ENCODE measurements around the gene OSBPL2.

Gene OSBPL2

DNA sequence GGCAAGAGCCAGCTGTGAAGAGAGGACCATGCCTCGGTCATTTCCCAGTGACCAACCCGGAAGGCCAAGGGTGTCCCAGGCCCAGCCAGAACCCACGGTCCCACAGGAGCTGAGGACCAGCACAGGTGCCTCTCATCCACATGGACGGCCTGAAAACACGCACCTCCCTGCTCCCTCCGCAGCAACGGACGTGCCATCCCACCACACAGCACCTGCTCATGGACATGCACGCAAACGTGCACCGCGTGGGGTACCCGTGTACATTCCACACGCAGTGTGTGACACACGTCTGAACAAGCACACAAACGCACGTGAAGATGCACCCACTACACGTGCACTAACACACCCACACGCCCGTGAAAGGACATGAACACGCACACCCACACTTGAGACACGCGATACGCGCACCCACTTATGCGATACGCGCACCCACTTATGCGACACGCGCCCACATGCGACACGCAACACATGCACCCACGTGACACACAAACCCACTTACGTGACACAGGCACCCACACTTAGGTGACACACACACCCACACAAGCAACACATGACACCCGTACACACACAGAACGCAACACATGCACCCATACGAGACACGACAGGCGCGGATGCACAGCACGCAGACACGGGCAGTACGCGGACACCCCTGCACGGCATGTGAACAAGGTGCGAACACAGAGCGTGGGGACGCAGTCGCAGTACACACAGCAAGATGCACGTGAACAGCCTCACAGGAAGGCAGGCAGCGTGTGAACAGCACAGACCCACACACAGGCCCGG, 98.6 kb downstream of the OSBPL2 start:
- no peak overlapping the region for H3K4me3 ChIP-seq (ENCODE audit: low read length in 2 of 2)
- no peaks in the 10 kb centered on the region for H3K4me1 ChIP-seq (ENCODE audit: control insufficient read depth, insufficient read depth, low read length)
- H3K9me3 ChIP-seq (ENCODE audit: control insufficient read depth in 2 of 2, low read length in 2 of 2) = no peaks in the 10 kb centered on the region
- H3K36me3 ChIP-seq (ENCODE audit: control insufficient read depth in 2 of 2, insufficient read depth in 2 of 2, low read length in 2 of 2) = peaks cover 56 to 66% of the 10 kb centered on the region in 2 donors
- no peak overlapping the region for H3K9ac ChIP-seq (ENCODE audit: low read length in 2 of 2)
- no peaks in the 10 kb centered on the region for H3K27me3 ChIP-seq (ENCODE audit: control insufficient read depth in 1 of 2, insufficient read depth in 2 of 2, low read length in 2 of 2)
- H3K27ac ChIP-seq (ENCODE audit: low read length) = peak overlapping the region; percentile 37

DNA sequence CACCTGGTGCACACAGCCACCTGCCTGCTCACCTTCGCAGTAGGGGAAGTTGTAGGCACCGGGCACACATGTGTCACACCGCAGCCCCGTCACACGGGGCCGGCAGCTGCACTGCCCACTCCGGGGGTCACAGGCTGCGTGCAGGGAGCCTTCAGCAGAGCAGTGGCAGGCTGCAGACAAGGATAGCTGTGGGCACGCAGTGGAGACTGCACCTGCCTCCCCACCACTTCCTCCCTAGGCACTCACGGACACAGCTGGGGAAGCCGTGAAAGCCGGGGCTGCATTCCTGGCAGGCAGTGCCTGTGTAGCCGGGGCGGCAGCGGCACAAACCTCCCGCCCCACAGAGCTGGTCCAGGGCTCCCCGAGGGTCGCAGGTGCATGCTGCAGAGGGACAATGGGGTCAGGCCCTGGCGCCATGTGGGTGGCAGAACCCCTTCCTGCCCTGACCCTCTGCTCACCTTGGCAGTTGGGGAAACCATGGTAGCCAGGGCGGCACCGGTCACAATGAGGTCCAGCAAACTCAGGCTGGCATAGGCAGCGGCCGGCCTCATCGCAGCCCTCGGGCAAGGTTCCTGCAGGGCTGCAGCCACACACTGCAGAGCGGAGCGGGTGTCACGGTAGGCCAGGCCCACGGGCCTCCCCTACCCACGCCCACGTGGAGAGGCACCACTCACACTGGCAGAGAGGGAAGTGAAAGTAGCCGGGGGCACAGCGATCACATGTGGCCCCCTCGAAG, 99.4 kb downstream of the OSBPL2 start:
- Histone ChIP-seq H3K27me3 (ENCODE audit: control insufficient read depth in 1 of 2, insufficient read depth in 2 of 2, low read length in 2 of 2) (no peaks in the 10 kb centered on the region), H3K4me3 (ENCODE audit: low read length in 2 of 2) (no peak overlapping the region), H3K4me1 (ENCODE audit: control insufficient read depth, insufficient read depth, low read length) (no peaks in the 10 kb centered on the region), H3K36me3 (ENCODE audit: control insufficient read depth in 2 of 2, insufficient read depth in 2 of 2, low read length in 2 of 2) (peaks cover 52 to 60% of the 10 kb centered on the region in 2 donors), H3K9ac (ENCODE audit: low read length in 2 of 2) (no peak overlapping the region), H3K9me3 (ENCODE audit: control insufficient read depth in 2 of 2, low read length in 2 of 2) (no peaks in the 10 kb centered on the region), H3K27ac (ENCODE audit: low read length) (peak overlapping the region; percentile 37)

- Histone ChIP-seq H3K27ac (ENCODE audit: low read length) (no peak overlapping the region), H3K4me1 (ENCODE audit: control insufficient read depth, insufficient read depth, low read length) (no peaks in the 10 kb centered on the region), H3K27me3 (ENCODE audit: control insufficient read depth in 1 of 2, insufficient read depth in 2 of 2, low read length in 2 of 2) (no peaks in the 10 kb centered on the region), H3K9ac (ENCODE audit: low read length in 2 of 2) (no peak overlapping the region), H3K9me3 (ENCODE audit: control insufficient read depth in 2 of 2, low read length in 2 of 2) (no peaks in the 10 kb centered on the region), H3K36me3 (ENCODE audit: control insufficient read depth in 2 of 2, insufficient read depth in 2 of 2, low read length in 2 of 2) (peaks cover 49 to 62% of the 10 kb centered on the region in 2 donors), H3K4me3 (ENCODE audit: low read length in 2 of 2) (no peak overlapping the region)
Observed at GRCh38 chr20:62338294-62338620, 99.9 kb downstream of the OSBPL2 start.

GRCh38 chr20:62339647-62340062, 101.3 kb downstream of the OSBPL2 start:
- Histone ChIP-seq H3K27me3 (ENCODE audit: control insufficient read depth in 1 of 2, insufficient read depth in 2 of 2, low read length in 2 of 2) (no peaks in the 10 kb centered on the region), H3K4me1 (ENCODE audit: control insufficient read depth, insufficient read depth, low read length) (no peaks in the 10 kb centered on the region), H3K27ac (ENCODE audit: low read length) (no peak overlapping the region), H3K9me3 (ENCODE audit: control insufficient read depth in 2 of 2, low read length in 2 of 2) (no peaks in the 10 kb centered on the region), H3K9ac (ENCODE audit: low read length in 2 of 2) (no peak overlapping the region), H3K36me3 (ENCODE audit: control insufficient read depth in 2 of 2, insufficient read depth in 2 of 2, low read length in 2 of 2) (peaks cover 49 to 54% of the 10 kb centered on the region in 2 donors), H3K4me3 (ENCODE audit: low read length in 2 of 2) (no peak overlapping the region)

DNA sequence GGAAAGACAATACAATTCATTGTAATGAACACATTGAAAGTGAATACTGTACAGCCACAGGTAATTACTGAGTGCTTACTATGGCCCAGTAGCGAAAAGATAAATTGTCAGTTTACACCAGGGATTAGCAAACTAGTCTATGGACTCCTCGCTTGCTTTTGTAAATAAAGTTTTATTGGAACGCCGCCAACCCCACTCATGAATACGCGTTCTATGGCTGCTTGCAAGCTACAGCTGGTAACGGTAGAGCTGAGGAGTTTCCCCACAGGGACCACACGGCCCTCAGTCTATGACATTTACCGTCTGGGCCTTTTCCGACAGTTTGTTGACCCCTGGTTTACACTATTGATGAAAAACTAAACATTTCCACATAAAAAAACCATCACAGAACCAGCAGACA, 104.6 kb downstream of the OSBPL2 start:
- Histone ChIP-seq H3K9me3 (ENCODE audit: control insufficient read depth in 2 of 2, low read length in 2 of 2) (no peaks in the 10 kb centered on the region), H3K27ac (ENCODE audit: low read length) (peak overlapping the region; percentile 31), H3K36me3 (ENCODE audit: control insufficient read depth in 2 of 2, insufficient read depth in 2 of 2, low read length in 2 of 2) (peaks cover 47 to 49% of the 10 kb centered on the region in 2 donors)

GRCh38 chr20:62344092-62344491, 105.8 kb downstream of the OSBPL2 start:
- H3K9me3 ChIP-seq (ENCODE audit: control insufficient read depth in 2 of 2, low read length in 2 of 2) = no peaks in the 10 kb centered on the region
- no peak overlapping the region for H3K27ac ChIP-seq (ENCODE audit: low read length)
- H3K9ac ChIP-seq (ENCODE audit: low read length in 2 of 2) = no peak overlapping the region
- H3K27me3 ChIP-seq (ENCODE audit: control insufficient read depth in 1 of 2, insufficient read depth in 2 of 2, low read length in 2 of 2) = no peaks in the 10 kb centered on the region
- H3K4me3 ChIP-seq (ENCODE audit: low read length in 2 of 2) = no peak overlapping the region
- H3K4me1 ChIP-seq (ENCODE audit: control insufficient read depth, insufficient read depth, low read length) = no peaks in the 10 kb centered on the region
- peaks cover 45% of the 10 kb centered on the region in 2 donors for H3K36me3 ChIP-seq (ENCODE audit: control insufficient read depth in 2 of 2, insufficient read depth in 2 of 2, low read length in 2 of 2)

More for the DNA sequence above, 104.6 kb downstream of the OSBPL2 start:
- H3K9ac ChIP-seq (ENCODE audit: low read length in 2 of 2) = no peak overlapping the region
- no peaks in the 10 kb centered on the region for H3K27me3 ChIP-seq (ENCODE audit: control insufficient read depth in 1 of 2, insufficient read depth in 2 of 2, low read length in 2 of 2)
- H3K4me1 ChIP-seq (ENCODE audit: control insufficient read depth, insufficient read depth, low read length) = no peaks in the 10 kb centered on the region
- no peak overlapping the region for H3K4me3 ChIP-seq (ENCODE audit: low read length in 2 of 2)

DNA sequence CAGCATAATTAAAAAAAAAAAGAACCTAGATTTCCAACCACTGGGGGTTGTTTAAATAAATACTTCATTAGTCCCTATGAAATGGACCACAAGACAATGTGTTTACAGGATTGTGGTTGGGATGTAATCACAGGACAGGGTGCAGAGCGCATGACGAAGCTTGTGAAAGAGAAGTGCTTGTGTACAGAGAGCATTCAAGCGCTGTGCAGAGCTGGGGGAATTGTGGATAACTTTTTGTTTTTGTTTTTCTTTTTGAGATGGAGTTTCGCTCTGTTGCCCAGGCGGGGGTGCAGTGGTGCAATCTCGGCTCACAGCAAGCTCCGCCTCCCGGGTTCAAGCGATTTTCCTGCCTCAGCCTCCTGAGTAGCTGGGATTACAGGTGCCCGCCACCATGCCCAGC, 106.5 kb downstream of the OSBPL2 start:
- Histone ChIP-seq H3K4me1 (ENCODE audit: control insufficient read depth, insufficient read depth, low read length) (no peaks in the 10 kb centered on the region), H3K9me3 (ENCODE audit: control insufficient read depth in 2 of 2, low read length in 2 of 2) (no peaks in the 10 kb centered on the region), H3K36me3 (ENCODE audit: control insufficient read depth in 2 of 2, insufficient read depth in 2 of 2, low read length in 2 of 2) (peaks cover 41 to 45% of the 10 kb centered on the region in 2 donors), H3K4me3 (ENCODE audit: low read length in 2 of 2) (no peak overlapping the region), H3K9ac (ENCODE audit: low read length in 2 of 2) (no peak overlapping the region), H3K27me3 (ENCODE audit: control insufficient read depth in 1 of 2, insufficient read depth in 2 of 2, low read length in 2 of 2) (no peaks in the 10 kb centered on the region), H3K27ac (ENCODE audit: low read length) (no peak overlapping the region)

Measured in stomach smooth muscle (tissue), 2 donors.